D721Med (cell line): ENCODE data around the gene CDC42EP1.
A peak's percentile ranks its signal among the peaks of the same experiment; 100 is the strongest.

Experiments
- DNase-seq: peaks from one replicate; pipeline ENCODE4 v3.0.0; 2011; ENCODE audit warnings: low spot score; ENCODE audit not compliant: insufficient read length
- FAIRE-seq: peaks from 2 replicates; lab custom pipeline; 2011; peaks lifted over from hg19 to GRCh38; lab: Jason Lieb, UNC
- CTCF ChIP-seq: IDR thresholded peaks from 2 replicates; pipeline ENCODE4 v1.5.1; 2012; ENCODE audit warnings: mild to moderate bottlenecking, control low read depth; ENCODE audit not compliant: insufficient read depth; ENCODE audit errors: missing control alignments

The CDC42EP1 gene

GRCh38 chr22:37610480-37611129 is 50.3 kb downstream of the CDC42EP1 start:
- no peak for TF ChIP-seq CTCF
- DNase-seq: no peak
- no peak for FAIRE-seq

GRCh38 chr22:37611207-37611606 is 50.9 kb downstream of the CDC42EP1 start:
- no peak for TF ChIP-seq CTCF
- DNase-seq: no peak
- FAIRE-seq: no peak

- peak; percentile 3 for DNase-seq
- FAIRE-seq: no peak
- no peak for TF ChIP-seq CTCF
Observed at GRCh38 chr22:37616201-37617083, 56.2 kb downstream of the CDC42EP1 start.

- TF ChIP-seq CTCF: no peak
- FAIRE-seq (no peak), DNase-seq (no peak)
Observed at GRCh38 chr22:37617431-37617830, 57.2 kb downstream of the CDC42EP1 start.

GRCh38 chr22:37618072-37618656 is 57.9 kb downstream of the CDC42EP1 start:
- peak; percentile 1 for DNase-seq
- FAIRE-seq: no peak
- TF ChIP-seq CTCF: no peak

- no peak for TF ChIP-seq CTCF
- FAIRE-seq (no peak), DNase-seq (peak; percentile 1)
Observed at GRCh38 chr22:37618674-37619073, 58.4 kb downstream of the CDC42EP1 start.
